DOHH2 (cell line): Measurements from ENCODE around the gene TTC21B.
"Not testable (repeated sequence)": the region's sequence is repeated elsewhere in the genome, so short reads cannot be mapped to it uniquely, and the experiment has no call there.

Experiments
- CTCF ChIP-seq: fragments of 200-600 bp; sonication (generic); IDR thresholded peaks from one replicate; pipeline ENCODE4 v1.5.1; 2014; ENCODE audit warnings: antibody characterized with exemption, mild to moderate bottlenecking, low read depth, low read length; ENCODE audit not compliant: poor library complexity, severe bottlenecking
- EZH2phosphoT487 ChIP-seq: fragments of 200-600 bp; sonication (generic); IDR thresholded peaks from 2 replicates; pipeline ENCODE4 v1.6.1; 2017; ENCODE audit warnings: borderline replicate concordance, mild to moderate bottlenecking, antibody characterized with exemption, low read length, moderate library complexity, mixed read lengths

GRCh38 chr2:165859723-165860122 lies 93.9 kb downstream of the TTC21B start:
- not testable (repeated sequence) for TF ChIP-seq CTCF, EZH2phosphoT487
